GM21367 (cell line): ENCODE measurements around the gene SSR1.

Experiments
- ATAC-seq: cut with Tn5 transposase; IDR thresholded peaks from one replicate; pipeline ENCODE4 v1.9.1; 2021; ENCODE audit not compliant: unreplicated experiment

Gene SSR1

GRCh38 chr6:7241160-7241559, 71.8 kb downstream of the SSR1 start:
- no peak for ATAC-seq

- ATAC-seq = no peak
Measured at GRCh38 chr6:7240351-7240750, 72.6 kb downstream of the SSR1 start.

GRCh38 chr6:7239590-7239948, 73.4 kb downstream of the SSR1 start:
- ATAC-seq = no peak

GRCh38 chr6:7238900-7239589, 74.0 kb downstream of the SSR1 start:
- peak; percentile 52 for ATAC-seq

GRCh38 chr6:7238526-7238899, 74.5 kb downstream of the SSR1 start:
- no peak for ATAC-seq

- ATAC-seq = no peak
Measured at GRCh38 chr6:7237653-7238188, 75.3 kb downstream of the SSR1 start.

- no peak for ATAC-seq
Measured at GRCh38 chr6:7236306-7237209, 76.4 kb downstream of the SSR1 start.

- ATAC-seq = no peak
Measured at GRCh38 chr6:7235712-7236305, 77.2 kb downstream of the SSR1 start.

GRCh38 chr6:7234547-7234946, 78.5 kb downstream of the SSR1 start:
- no peak for ATAC-seq

- no peak for ATAC-seq
Measured at GRCh38 chr6:7232351-7232750, 80.6 kb downstream of the SSR1 start.

- ATAC-seq = no peak
Measured at GRCh38 chr6:7230956-7231713, 81.9 kb downstream of the SSR1 start.

GRCh38 chr6:7230327-7230691, 82.7 kb downstream of the SSR1 start:
- no peak for ATAC-seq

- no peak for ATAC-seq
Measured at GRCh38 chr6:7229376-7230326, 83.3 kb downstream of the SSR1 start.

- ATAC-seq = no peak
Measured at GRCh38 chr6:7228662-7229375, 84.2 kb downstream of the SSR1 start.

- ATAC-seq = no peak
Measured at GRCh38 chr6:7224731-7225130, 88.3 kb downstream of the SSR1 start.

GRCh38 chr6:7222197-7222596, 90.8 kb downstream of the SSR1 start:
- ATAC-seq = no peak

- ATAC-seq = no peak
Measured at GRCh38 chr6:7219310-7219709, 93.7 kb downstream of the SSR1 start.

GRCh38 chr6:7218406-7218988, 94.5 kb downstream of the SSR1 start:
- no peak for ATAC-seq
